GM10266 (cell line): ENCODE results near the gene PTPRE.

ENCODE experiments used
- DNase-seq: peaks from one replicate; pipeline ENCODE4 v3.0.0; 2012; ENCODE audit errors: extremely low spot score
- TF ChIP-seq, protein P1 (sequence below): IDR thresholded peaks from 2 replicates; pipeline ENCODE4 v1.5.1; 2012; ENCODE audit warnings: mild to moderate bottlenecking, low read depth; ENCODE audit not compliant: control insufficient read depth, insufficient read depth; ENCODE audit errors: missing control alignments

Gene PTPRE

DNA sequence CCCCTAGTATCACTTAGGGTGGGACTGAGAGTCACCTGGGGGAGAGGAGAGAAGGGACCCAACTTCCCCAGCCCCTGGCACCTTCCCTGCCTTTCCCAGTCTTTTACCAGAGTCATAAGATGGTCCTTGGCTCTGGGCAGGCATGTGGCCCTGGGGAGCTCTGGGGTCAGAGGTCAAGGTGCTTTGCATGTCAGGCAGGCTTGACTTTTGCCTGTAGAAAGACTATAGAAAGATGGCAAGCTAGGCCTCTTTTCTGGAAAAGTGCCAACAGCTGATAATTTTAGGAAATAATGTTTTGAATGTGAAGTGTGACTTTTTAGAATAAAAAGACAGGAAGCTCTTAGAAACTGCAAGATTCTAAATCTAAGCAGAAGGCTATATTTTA, 151.8 kb downstream of the PTPRE start:
- TF ChIP-seq, protein P1, sequence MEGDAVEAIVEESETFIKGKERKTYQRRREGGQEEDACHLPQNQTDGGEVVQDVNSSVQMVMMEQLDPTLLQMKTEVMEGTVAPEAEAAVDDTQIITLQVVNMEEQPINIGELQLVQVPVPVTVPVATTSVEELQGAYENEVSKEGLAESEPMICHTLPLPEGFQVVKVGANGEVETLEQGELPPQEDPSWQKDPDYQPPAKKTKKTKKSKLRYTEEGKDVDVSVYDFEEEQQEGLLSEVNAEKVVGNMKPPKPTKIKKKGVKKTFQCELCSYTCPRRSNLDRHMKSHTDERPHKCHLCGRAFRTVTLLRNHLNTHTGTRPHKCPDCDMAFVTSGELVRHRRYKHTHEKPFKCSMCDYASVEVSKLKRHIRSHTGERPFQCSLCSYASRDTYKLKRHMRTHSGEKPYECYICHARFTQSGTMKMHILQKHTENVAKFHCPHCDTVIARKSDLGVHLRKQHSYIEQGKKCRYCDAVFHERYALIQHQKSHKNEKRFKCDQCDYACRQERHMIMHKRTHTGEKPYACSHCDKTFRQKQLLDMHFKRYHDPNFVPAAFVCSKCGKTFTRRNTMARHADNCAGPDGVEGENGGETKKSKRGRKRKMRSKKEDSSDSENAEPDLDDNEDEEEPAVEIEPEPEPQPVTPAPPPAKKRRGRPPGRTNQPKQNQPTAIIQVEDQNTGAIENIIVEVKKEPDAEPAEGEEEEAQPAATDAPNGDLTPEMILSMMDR = no peak
- no peak for DNase-seq

DNA sequence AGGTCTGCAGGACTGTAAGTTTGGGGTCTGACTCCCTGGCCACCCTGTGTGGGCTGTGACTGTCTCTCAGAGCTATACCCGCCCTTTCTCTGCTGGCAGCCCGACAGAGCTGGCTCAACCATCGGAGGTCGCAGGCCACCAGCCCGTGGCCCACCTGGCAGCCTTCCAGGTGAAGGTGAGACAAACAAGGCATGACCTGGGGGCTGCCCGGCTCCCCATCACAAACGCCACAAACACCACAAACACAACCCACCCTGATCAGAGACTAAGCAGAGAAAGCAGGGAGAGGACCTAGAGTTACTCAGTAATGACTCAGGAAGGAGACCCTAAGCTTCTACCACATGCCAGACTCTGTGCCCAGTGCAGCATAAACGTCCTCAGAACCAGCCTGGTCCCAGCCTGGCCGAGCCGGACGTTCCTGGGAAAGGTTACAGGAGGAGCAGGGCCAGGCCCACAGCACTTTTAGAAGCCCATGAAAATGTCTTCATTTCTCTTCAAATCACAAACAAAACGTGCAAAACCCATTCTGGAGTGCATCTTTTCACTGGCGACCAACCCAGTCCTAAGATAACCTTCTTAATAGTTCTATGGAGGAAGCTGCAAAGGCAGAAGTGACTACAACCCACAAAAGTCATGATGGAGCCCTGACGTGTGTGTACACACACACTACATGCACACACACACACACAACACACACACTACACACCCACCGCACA, 152.5 kb downstream of the PTPRE start:
- TF ChIP-seq, protein P1 = no peak
- DNase-seq = no peak

DNA sequence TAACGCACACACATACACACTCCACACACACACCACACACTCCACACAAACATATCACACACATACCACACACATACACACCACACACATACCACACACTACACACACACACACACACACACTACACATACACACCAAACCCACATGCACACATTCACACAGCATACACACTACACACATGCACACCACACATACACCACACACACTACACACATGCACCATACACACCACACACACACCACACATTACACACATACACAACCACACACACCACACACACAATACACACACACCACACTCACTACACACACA, 153.0 kb downstream of the PTPRE start:
- TF ChIP-seq, protein P1 = no peak
- DNase-seq = no peak

DNA sequence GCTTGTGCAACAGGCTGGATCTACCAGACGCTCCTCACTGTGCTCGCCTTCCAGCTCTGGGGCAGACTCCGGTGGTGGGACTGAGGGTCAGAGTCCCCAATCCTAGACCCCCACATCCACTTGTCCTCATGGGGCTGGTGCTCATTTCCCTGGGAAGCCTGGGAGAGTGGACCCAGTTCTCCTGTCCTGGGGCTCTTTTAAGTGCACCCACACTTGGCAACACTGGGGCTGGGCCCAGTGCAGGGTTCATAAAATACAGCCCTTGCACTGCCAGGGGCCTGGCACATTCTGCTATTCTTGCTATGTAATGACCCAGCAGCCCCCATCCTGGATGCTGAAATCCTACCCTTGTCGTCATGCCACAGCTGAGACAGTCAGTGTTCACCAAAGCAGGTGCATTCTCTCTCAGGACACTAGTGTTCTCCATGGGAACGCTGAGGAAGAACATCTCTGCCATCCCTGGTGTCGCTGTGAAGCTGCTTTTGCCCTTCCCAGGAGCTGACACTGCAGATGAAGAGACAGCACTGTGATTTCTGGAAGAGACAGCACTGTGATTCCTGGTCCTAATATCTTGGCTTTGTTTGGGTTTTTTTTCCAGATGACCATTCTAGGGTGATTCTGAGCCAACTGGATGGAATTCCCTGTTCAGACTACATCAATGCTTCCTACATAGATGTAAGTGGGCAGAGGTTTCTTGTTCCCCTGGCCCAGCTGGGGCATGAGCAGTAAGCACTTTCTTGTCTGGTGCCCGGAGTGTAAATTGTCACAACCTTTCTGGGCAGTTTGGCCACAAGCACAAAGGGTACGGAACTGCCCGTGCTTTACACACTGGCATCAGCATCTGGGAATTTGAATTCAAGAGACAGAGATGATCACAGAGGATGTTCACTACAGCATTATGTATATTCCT, 153.7 kb downstream of the PTPRE start:
- no peak for DNase-seq
- TF ChIP-seq, protein P1 = no peak

DNA sequence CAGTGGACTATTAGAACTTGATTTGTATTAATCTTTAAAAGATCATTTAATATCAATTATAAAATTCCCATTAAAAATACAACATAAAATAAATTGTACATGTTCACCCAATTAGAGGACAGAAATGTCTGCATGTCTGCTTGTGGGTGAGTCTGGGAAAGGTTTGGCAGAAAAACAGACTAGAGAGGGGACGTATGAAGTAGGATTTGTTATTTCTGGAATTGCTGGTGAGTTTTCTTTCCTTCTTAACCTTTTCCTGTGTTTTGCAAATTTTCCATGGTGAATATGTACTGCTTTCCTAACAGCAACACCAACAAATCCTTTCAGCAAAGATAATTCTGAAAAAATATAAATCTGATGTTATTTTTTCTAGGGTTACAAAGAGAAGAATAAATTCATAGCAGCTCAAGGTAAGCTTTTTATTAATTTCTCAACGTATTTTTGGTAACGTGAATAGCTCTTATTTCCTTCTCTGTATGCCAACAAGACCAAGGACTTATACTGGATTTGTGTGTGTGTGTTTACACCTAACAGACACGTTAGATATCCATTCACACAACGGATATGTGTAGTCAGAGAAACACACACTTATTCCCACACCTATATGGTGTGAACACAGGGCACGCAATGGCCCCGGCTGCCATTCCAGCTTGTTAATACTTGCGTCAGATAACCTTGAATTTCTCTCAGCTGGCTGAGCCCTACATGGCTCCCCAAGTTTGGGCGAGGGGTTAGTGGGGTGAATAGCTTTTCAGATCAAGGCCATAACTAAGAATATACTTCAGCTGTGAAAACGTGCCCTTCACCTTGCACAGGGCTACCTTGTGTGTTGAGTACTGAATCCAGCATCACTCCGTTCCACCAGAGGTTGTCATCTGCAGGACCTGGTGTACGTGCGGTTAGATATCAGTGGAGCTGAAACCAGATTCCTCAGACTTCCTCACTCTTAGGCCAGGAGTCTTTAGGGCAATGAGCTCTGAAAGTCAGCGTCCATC, 154.7 kb downstream of the PTPRE start:
- DNase-seq = no peak
- TF ChIP-seq, protein P1 = no peak

DNA sequence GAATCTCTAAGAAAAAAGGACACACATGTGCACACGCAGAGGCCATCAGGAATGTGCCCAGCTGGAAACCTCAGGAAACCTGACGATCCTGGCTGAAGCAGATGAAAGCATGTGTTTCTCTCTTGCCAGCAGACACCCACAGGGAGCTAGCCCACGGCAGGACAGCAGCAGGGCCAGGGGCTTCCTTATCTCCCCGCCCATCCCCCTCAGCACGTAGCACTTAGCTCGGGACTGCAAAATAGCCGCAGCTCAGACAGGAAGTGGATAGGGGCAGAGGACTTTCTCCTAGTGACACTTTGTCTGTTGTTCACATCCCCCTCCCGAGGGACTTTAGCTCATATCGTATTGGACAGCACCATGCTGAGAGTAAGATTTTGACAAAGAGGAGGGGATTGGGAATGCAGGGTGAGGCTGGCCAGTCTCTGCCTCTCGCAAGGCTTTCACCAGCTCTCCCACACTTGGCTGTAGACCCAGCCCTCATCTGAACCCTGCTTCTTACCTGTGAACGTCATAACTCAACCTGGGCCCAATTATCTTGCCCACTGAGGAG, 155.5 kb downstream of the PTPRE start:
- TF ChIP-seq, protein P1 = no peak
- no peak for DNase-seq
